GM11168 (cell line): ENCODE data around the gene PMVK.
"Not testable (repeated sequence)": the region's sequence is repeated elsewhere in the genome, so short reads cannot be mapped to it uniquely, and the experiment has no call there.

ENCODE experiments used
- in situ Hi-C: fragments of 300-500 bp; cut with MboI; formaldehyde crosslinking; loops from one replicate; pipeline ENCODE4 v1.12.0; 2022; ENCODE audit warnings: low sequenced_read_pairs; ENCODE audit not compliant: unreplicated experiment

Gene PMVK

GRCh38 chr1:154925335-154926170 lies 11.0 kb downstream of the PMVK start:
- in situ Hi-C loops = no loop called here

DNA sequence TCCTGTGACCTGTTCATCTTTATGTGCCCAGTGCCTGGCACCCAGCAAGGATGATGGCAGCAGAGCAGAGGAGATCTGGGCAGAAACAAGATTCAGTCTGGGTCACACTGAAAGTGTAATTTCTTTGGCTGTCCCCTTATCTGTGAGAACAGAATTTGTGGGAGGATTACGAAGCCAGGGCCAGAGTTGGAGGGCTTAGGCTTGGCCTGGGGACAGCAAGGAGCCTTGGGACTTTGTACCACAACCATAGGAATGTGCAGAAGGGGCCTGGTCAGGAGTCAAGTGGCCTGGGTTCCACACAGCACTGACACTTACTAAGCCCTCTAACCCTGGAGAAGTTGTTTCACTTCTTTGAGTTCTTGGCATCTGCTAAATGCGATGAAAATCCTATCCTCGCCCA lies 12.8 kb downstream of the PMVK start:
- in situ Hi-C loops = no loop called here

GRCh38 chr1:154913273-154913672 lies 23.2 kb downstream of the PMVK start:
- in situ Hi-C loops = no loop called here

GRCh38 chr1:154912755-154913154 lies 23.8 kb downstream of the PMVK start:
- in situ Hi-C loops = no loop called here

DNA sequence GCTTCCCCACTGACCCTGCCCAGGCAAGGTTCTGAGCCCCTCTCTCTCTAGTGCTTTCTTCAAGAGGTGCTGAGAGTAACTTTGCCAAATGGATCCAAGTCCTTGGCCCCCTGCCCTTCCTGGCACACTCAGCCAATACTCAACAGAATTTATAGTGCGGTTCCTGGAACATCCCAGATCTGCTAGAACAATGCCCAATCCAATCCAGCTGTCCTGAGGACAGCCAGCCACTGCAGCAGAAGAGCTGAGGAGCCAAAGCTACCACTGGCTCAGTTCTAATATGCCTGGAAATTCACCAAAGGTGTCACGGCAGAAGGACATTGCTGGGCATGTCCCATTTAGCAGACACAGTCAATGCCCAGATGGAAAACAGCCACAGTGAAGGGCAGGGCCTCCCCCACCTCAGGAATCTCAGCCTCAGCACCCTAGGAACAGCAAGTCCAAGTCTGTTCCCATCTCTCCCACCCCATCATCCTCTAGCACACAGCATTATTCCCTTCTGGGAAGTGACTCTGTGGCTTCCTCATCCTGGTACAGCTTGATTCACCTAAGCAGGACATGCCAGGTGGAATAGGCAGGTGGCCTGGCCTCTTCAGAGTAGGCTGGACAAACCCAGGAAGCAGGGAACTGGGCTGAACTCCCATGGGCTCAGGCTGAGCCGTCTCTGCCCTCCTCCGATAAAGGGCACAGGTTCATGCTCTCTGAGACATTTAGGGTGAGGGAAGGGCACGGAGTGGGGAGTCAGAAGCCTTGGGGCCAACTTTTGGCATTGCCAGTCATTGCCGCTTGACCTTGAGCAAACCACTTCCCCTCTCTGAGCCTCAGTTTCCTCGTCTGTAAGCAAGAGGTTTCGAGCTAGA lies 24.6 kb downstream of the PMVK start:
- in situ Hi-C loops = no loop called here

- in situ Hi-C loops = no loop called here
These were observed 25.7 kb downstream of the PMVK start for GRCh38 chr1:154910851-154911250.

- in situ Hi-C loops = no loop called here
These were observed 27.6 kb downstream of the PMVK start for GRCh38 chr1:154908937-154909336.

DNA sequence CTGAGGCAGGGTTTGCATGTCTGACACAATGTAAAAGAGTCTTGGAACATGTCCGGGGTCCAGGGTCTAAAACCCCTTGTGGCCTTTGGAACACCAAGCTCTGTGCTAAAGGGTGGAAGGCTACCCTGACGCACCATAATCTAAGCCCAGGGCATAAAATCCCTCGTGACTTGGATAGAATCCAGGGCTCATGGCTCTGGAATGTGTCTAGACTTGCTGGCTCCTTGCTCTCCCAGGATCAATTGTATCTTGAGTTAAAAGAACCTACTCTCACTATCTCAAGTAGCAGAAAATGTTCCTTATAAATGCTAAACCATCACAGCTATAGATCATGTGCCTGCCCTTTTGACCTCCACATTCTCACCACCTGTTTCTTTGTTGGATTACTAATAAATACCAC lies 28.4 kb downstream of the PMVK start:
- in situ Hi-C loops = not testable (repeated sequence)

DNA sequence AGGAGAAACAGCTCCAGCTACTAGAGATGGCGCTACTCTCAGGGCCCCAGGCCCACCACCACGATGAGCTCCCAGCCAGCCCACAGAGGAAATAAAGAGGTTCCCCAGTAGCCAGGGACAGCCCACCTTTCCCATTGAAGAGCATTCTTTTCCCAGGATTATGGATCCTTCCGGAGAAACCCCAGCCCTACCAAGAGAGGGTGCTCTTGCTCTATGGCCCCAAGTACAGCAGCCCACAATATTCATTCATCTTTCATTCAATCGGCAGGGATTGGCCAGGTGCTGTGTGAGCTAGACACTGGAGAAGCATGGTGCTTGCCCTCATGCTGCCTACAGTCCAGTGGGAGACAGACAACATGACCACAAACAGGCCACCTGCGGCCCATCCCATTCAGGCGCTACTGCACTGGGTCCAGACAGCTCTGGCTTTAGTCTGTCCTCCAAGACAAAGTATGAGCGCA lies 29.9 kb downstream of the PMVK start:
- in situ Hi-C loops = no loop called here

DNA sequence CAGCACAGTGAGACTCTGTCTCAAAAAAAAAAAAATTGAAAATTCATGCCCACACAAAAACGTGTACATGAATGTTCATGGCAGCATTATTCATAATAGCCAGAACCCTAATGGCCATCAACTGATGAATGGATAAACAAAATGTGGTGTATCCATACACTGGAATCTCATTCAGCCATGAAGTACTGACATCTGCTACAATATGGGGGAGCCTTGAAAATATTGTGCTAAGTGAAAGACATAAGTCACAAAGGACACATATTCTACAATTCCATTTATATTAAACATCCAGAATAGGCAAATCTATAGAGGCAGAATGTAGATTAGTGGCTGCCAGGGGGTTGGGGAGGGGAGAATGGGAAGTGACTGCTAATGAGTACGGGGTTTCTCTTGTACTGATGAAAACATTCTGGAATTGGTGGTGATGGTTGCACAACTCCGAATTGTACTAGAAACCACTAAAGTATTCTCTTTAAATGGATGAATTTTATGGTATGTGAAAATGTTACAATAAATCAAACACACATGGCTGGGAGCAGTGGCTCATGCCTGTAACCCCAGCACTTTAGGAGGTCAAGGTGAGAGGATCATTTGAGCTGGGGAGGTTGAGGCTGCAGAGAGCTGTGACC lies 33.5 kb downstream of the PMVK start:
- in situ Hi-C loops = no loop called here

DNA sequence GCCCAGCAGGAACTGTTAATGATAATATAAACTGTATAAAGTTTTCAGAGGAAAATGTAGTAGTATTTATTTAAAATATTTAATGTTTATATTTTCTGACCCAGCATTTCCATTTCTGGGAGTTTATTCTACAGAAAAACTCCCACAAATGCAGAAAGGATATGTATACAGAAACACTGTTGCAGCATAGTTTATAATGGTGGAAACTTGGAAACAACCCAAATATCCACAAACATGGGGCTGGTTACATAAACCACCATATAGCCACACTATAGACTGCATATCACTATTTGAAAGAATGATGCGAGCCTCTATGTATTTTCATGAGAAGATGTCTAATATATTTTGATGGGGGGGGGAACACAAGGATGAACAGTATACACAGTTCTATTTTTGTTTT lies 34.9 kb downstream of the PMVK start:
- in situ Hi-C loops = no loop called here

- in situ Hi-C loops = no loop called here
These were observed 37.5 kb downstream of the PMVK start for GRCh38 chr1:154899041-154899440.

DNA sequence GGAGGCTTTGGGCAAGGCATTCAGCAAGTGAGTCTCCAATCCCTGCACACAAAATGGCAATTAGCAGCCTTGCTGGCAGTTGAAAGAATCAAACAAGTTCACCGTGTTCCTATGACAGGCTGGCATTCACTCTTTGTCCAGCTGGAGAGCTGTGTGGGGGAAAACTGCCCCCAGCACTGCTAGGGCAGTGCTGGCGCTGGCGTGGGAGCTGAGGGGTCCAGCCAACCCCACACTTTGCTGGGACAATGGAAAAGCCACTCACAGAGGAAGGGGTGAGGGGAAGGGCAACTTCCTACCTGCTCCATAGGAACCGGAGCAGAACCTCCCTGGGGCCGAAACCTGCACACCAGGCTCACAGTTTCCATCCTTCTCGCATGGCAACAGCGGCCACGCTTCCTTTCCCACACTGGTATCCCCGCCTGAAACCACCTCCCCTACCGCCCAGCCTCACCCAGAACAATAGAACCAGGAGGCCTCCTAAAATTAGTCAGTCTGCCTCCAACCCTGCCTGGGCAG lies 39.7 kb downstream of the PMVK start:
- in situ Hi-C loops = no loop called here

GRCh38 chr1:154895798-154896197 lies 40.7 kb downstream of the PMVK start:
- in situ Hi-C loops = no loop called here

- in situ Hi-C loops = no loop called here
These were observed 45.1 kb downstream of the PMVK start for GRCh38 chr1:154891452-154891851.

DNA sequence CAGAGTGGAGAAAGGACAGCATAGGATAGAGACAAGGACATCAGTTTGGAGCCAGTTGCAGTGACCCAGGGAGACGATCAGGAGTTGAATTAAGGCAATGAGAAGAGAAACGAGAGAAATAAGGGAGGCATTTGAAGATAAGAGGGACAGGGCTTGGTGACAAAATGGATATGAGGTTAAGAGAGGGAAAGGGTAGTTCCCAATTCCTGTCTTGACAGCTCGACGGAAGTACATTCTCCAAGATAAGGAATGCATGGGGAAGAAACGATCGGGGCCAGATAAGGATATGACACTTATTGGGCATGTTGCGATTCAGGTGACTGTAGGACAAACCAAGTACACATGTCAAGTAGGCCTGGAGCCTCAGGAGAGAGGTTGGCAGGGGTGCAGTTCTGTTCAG lies 47.8 kb downstream of the PMVK start:
- in situ Hi-C loops = no loop called here

DNA sequence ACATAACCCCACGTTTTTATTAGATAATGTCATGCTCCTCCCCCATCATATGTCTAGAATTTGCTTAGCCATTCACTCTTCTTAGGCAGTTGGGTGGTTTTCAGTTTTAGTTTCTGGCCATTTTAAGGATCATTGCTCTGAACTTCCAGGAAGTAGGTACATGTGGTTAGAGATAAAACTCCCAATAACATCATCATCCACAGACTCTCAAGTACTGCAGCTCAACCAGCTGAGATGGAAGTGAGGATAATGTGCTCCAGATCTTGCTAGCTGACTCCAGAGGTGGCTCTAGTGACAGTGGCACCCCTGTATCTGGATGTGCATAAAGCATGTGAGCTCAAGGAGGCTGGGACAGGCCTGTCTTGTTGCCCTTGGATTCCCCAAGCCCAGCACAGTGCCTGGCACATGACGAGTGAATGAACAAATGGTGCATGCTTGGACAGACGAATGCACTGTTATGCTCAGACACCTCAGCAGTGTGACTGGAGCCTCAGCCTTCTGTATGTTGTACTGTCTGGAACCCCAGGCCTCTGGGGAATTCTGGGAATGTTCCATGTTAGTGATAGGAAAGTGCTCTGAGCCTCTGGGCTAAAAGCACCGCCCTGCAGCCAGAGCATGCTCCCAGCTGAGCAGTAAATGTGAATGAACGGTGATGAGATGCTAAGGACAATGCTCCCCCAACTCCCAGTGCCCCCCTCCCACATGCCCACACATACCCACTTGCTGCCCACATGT lies 50.1 kb downstream of the PMVK start:
- in situ Hi-C loops = no loop called here

DNA sequence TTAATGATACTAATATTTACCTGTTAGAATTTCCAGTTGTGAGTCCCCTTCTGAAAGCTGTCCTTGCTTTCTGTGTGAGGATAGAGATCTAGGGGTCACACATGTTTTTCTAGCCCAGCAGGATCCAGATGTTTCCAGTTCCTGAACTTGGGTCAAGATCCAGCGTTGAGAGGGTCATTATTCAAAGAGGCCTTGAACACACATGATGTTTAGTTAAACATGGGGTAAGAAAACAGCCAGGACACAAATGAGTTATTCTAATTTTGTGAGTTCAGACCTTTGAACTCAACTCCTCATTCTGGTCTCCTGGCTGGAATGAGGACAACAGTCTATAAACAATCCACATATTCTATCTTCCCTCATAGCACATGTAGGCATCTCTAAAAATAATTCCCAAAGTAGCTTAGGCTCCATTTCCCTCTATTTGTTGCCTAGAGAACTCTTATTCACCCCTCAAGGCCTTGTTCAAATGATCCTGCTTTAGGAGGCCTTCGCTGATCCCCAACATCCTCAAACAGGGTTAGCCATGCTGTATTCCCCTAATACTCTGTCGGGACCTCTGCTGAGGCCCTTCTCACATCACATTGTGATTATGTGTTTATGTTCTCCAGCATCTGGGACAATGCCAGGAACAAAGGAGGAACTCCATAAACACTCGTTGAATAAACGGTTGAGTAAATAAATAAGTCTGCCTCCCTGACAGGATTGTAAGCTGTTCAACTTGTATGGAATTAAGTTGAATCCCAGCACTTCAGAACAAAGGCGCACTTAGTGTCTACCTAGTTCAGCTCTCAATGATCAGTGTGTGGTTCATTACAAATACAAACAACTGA lies 51.4 kb downstream of the PMVK start:
- in situ Hi-C loops = no loop called here
